Pancreas (tissue), 10 donors: Measurements from ENCODE around the gene OR1Q1. TPM values are rescaled to one million over a fixed set of nuclear protein-coding genes. Genes with fewer than 3 reads are reported as not detected.

Experiments used
- ATAC-seq, 4 donors: fragments of 200-7000 bp; cut with Tn5 transposase; one replicate each; pipeline versions ENCODE4 v1.8.0 to v1.9.1; 2020; ENCODE audit warnings: mild to moderate bottlenecking in 4 of 4, moderate library complexity in 4 of 4
- DNase-seq, 6 donors: peaks; one replicate each; pipeline ENCODE4 v3.0.0-alpha.2; 2020
- FAIRE-seq: peaks from 2 replicates; lab custom pipeline; 2012; peaks lifted over from hg19 to GRCh38; lab: Jason Lieb, UNC
- H3K27ac ChIP-seq, 4 donors: fragments of 200-600 bp; sonication (generic); 1 replicate in 3 of 4; 2 replicates in 1 of 4; pipeline versions ENCODE4 v1.5.0 to v1.8.0; 2020
- H3K27me3 ChIP-seq, 4 donors: fragments of 200-600 bp; one replicate each; pipeline ENCODE4 v1.8.0; 2021
- H3K36me3 ChIP-seq, 3 donors: fragments of 200-600 bp; sonication (generic) in 1 of 3; one replicate each; pipeline versions ENCODE4 v1.5.0 to v1.8.0; 2020 to 2021
- H3K4me1 ChIP-seq, 3 donors: fragments of 200-600 bp; one replicate each; pipeline ENCODE4 v1.8.0; 2021
- H3K4me3 ChIP-seq, 4 donors: fragments of 200-600 bp; sonication (generic) in 2 of 4; one replicate each; pipeline versions ENCODE4 v1.5.0 to v1.8.0; 2020 to 2021
- H3K9me3 ChIP-seq, 4 donors: fragments of 200-600 bp; one replicate each; pipeline ENCODE4 v1.8.0; 2021
- WGBS, 2 donors: extraction: QIAGEN DNeasy Blood & Tissue Kit; methylation state at CpG; one replicate each; pipeline ENCODE4 v1.1.7; 2013; 5-methylcytosine and 5-hydroxymethylcytosine counted together
- intact Hi-C, 3 donors: fragments of 100-400 bp; cut with DNase I; formaldehyde crosslinking; loops; one replicate each; pipeline versions ENCODE4 v1.11.1 to v1.14.2; 2022
- polyA plus RNA-seq, 2 donors: library from polyadenylated mRNA; stranded (reverse); fragments of 200-250 nt; gene quantifications; one replicate each; pipeline ENCODE4 v1.2.3, GENCODE V29; 2013
- total RNA-seq, 6 donors: library from RNA; stranded (reverse); fragmentation: NEBNext Ultra II Directional in 4 of 6; extraction: Animal tissue kit (Norgen Biotek cat#: 25700) in 4 of 6; gene quantifications; one replicate each; pipeline versions ENCODE4 v1.2.1 to v1.2.4, GENCODE V29; 2021 to 2023
- TF ChIP-seq, protein P1 (sequence below), 4 donors: fragments of 200-600 bp; sonication (generic) in 3 of 4; IDR thresholded peaks; one replicate each; pipeline versions ENCODE4 v1.5.0 to v1.8.0; 2021; ENCODE audit warnings: antibody characterized with exemption in 4 of 4
- donor health status: healthy with polysubstance abuse.
- donor health status: DM: no; HTN: no; CAD: no; lungs with moderate emphysema.
- donor health status: DM: no; HTN: no; CAD: no.
- donor health status: control.
- donor health status: control.
- donor health status: Bipolar disorder and iron deficiency.
- donor health status: DM: yes; HTN: yes; CAD: no.
- donor health status: DM: no; HTN: no; CAD: no.
- donor health status: DM: no; HTN: no; CAD: no.
- donor health status: DM: yes; HTN: yes; CAD: no.

OR1Q1 gene
- total and polyA plus RNA-seq, 8 donors = not detected

DNA sequence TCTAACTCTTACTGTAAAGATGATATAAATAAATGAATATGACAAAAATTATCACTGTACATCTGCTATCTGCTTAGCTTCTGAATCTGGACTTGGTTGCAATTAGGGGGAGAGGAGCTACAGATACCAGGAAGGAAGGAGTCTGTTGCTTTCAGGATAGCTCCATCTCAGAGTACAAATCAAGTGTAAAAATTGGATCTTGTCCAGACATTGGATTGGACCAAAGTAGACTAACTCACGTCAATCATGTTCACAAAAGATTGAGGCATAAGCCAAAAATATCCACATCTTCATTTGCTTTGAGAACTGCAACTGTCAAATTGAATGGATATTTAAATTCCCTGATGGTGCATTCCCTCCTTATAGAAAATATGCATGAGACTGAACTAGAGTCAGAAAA lies 8.8 kb upstream of the OR1Q1 start:
- Histone ChIP-seq H3K4me1 (no peaks in the 10 kb centered on the region), H3K36me3 (no peaks in the 10 kb centered on the region)
- TF ChIP-seq, protein P1, sequence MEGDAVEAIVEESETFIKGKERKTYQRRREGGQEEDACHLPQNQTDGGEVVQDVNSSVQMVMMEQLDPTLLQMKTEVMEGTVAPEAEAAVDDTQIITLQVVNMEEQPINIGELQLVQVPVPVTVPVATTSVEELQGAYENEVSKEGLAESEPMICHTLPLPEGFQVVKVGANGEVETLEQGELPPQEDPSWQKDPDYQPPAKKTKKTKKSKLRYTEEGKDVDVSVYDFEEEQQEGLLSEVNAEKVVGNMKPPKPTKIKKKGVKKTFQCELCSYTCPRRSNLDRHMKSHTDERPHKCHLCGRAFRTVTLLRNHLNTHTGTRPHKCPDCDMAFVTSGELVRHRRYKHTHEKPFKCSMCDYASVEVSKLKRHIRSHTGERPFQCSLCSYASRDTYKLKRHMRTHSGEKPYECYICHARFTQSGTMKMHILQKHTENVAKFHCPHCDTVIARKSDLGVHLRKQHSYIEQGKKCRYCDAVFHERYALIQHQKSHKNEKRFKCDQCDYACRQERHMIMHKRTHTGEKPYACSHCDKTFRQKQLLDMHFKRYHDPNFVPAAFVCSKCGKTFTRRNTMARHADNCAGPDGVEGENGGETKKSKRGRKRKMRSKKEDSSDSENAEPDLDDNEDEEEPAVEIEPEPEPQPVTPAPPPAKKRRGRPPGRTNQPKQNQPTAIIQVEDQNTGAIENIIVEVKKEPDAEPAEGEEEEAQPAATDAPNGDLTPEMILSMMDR (IDR thresholded peaks at IDR 0.05) = no peak

GRCh38 chr9:122606587-122606986 lies 8.0 kb upstream of the OR1Q1 start:
- Histone ChIP-seq H3K4me1 (no peaks in the 10 kb centered on the region), H3K9me3 (no peaks in the 10 kb centered on the region), H3K36me3 (no peaks in the 10 kb centered on the region), H3K4me3 (no peak overlapping the region), H3K27ac (no peak overlapping the region), H3K27me3 (no peaks in the 10 kb centered on the region)
- DNase-seq = no peak
- TF ChIP-seq, protein P1 (IDR thresholded peaks at IDR 0.05) = no peak
- no peak for ATAC-seq
- no peak for FAIRE-seq
- intact Hi-C loops = no loop called here
- 49 to 71% methylated on average over 1 of the region's 1 CpG for WGBS, 2 donors

More for the DNA sequence above, 8.8 kb upstream of the OR1Q1 start:
- ATAC-seq (no peak), FAIRE-seq (no peak), DNase-seq (no peak)
- WGBS, 2 donors = 25 to 51% methylated on average over 1 of the region's 1 CpG
- Histone ChIP-seq H3K9me3 (no peaks in the 10 kb centered on the region), H3K27me3 (no peaks in the 10 kb centered on the region), H3K4me3 (no peak overlapping the region), H3K27ac (no peak overlapping the region)
- intact Hi-C loops = no loop called here

- 59 to 67% methylated on average over 4 of the region's 4 CpGs for WGBS, 2 donors
- ATAC-seq = no peak
Measured at GRCh38 chr9:122609804-122610203, 4.7 kb upstream of the OR1Q1 start.

GRCh38 chr9:122619996-122620395 lies 5.5 kb downstream of the OR1Q1 start:
- intact Hi-C loops = no loop called here
- no peak overlapping the region for H3K27ac ChIP-seq
- ATAC-seq (no peak), FAIRE-seq (no peak), DNase-seq (no peak)
- TF ChIP-seq, protein P1 (IDR thresholded peaks at IDR 0.05) = no peak
- H3K36me3 ChIP-seq = no peaks in the 10 kb centered on the region
- H3K9me3 ChIP-seq = no peaks in the 10 kb centered on the region
- H3K27me3 ChIP-seq = no peaks in the 10 kb centered on the region
- no peaks in the 10 kb centered on the region for H3K4me1 ChIP-seq
- WGBS, 2 donors = 57 to 68% methylated on average over 7 of the region's 7 CpGs
- no peak overlapping the region for H3K4me3 ChIP-seq

More at GRCh38 chr9:122609804-122610203, 4.7 kb upstream of the OR1Q1 start:
- Histone ChIP-seq H3K4me1 (no peaks in the 10 kb centered on the region), H3K27ac (no peak overlapping the region), H3K4me3 (no peak overlapping the region), H3K36me3 (no peaks in the 10 kb centered on the region), H3K9me3 (no peaks in the 10 kb centered on the region), H3K27me3 (no peaks in the 10 kb centered on the region)
- TF ChIP-seq, protein P1 (IDR thresholded peaks at IDR 0.05) = no peak
- no peak for DNase-seq
- intact Hi-C loops = no loop called here
- FAIRE-seq = no peak

DNA sequence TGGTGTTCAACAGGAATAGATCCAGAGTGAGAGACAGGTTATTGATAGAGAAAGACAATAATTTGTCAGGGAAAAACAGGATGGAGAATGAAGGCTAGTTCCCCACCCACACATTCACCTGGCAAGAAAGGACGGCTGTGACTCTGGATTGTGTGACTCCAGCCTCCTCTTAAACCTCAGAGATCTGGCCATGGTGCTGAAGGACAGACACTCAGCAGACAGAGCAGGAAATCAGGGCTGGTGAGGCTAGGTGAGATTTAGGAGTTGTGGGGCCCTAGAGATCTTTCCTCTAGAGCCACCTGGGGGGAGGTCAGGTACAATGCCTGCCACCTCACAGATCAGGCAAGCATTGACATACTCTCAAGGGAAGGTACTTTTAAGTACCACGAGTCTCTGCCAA lies 27.7 kb downstream of the OR1Q1 start:
- 20 to 36% methylated on average over 2 of the region's 2 CpGs for WGBS, 2 donors
- no peak for DNase-seq
- H3K4me3 ChIP-seq = no peak overlapping the region
- intact Hi-C loops = no loop called here
- no peak overlapping the region for H3K27ac ChIP-seq
- H3K4me1 ChIP-seq = no peaks in the 10 kb centered on the region
- TF ChIP-seq, protein P1 (IDR thresholded peaks at IDR 0.05) = no peak
- H3K36me3 ChIP-seq = no peaks in the 10 kb centered on the region
- no peak for FAIRE-seq
- no peak for ATAC-seq
- no peaks in the 10 kb centered on the region for H3K9me3 ChIP-seq
- H3K27me3 ChIP-seq = no peaks in the 10 kb centered on the region
